ENCODE results near the gene ATP6V1F. TPM values are rescaled to one million over a fixed set of nuclear protein-coding genes. Genes with fewer than 3 reads are reported as not detected.

Gene ATP6V1F
- polyA plus RNA-seq, 1 donor (not counting 4 experiments of a cell fraction or from before 2014, with no cell fraction given) = 263 TPM

GRCh38 chr7:128876586-128876977, 13.9 kb downstream of the ATP6V1F start:
- no peak for DNase-seq (ENCODE audit: low read depth, low spot score)
- H3K27me3 ChIP-seq (ENCODE audit: control insufficient read depth, extremely low read depth, insufficient read depth, low read length) = no peaks in the 10 kb centered on the region
- TF ChIP-seq, protein P1, sequence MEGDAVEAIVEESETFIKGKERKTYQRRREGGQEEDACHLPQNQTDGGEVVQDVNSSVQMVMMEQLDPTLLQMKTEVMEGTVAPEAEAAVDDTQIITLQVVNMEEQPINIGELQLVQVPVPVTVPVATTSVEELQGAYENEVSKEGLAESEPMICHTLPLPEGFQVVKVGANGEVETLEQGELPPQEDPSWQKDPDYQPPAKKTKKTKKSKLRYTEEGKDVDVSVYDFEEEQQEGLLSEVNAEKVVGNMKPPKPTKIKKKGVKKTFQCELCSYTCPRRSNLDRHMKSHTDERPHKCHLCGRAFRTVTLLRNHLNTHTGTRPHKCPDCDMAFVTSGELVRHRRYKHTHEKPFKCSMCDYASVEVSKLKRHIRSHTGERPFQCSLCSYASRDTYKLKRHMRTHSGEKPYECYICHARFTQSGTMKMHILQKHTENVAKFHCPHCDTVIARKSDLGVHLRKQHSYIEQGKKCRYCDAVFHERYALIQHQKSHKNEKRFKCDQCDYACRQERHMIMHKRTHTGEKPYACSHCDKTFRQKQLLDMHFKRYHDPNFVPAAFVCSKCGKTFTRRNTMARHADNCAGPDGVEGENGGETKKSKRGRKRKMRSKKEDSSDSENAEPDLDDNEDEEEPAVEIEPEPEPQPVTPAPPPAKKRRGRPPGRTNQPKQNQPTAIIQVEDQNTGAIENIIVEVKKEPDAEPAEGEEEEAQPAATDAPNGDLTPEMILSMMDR (optimal IDR thresholded peaks at IDR 0.05 in 1 of 3, IDR thresholded peaks at IDR 0.05 in 1 of 3, conservative IDR thresholded peaks at IDR 0.05 in 1 of 3; ENCODE audit: extremely low read depth in 1 of 3, insufficient read depth in 2 of 3, low read length in 3 of 3) = no peak
- TF ChIP-seq EZH2 (IDR thresholded peaks at IDR 0.05; ENCODE audit: low read length) = no peak
- H3K4me1 ChIP-seq (ENCODE audit: control insufficient read depth, extremely low read depth, insufficient read depth, low read length) = peaks cover 19% of the 10 kb centered on the region
- no peaks in the 10 kb centered on the region for H3K9me3 ChIP-seq (ENCODE audit: control insufficient read depth, low read depth, low read length)
- H4K20me1 ChIP-seq (ENCODE audit: control insufficient read depth, extremely low read depth, insufficient read depth, low read length) = no peaks in the 10 kb centered on the region
- no peak overlapping the region for H3K27ac ChIP-seq (ENCODE audit: control insufficient read depth, insufficient read depth, low read length)
- H2AFZ ChIP-seq (ENCODE audit: control insufficient read depth, low read length) = no peak overlapping the region
- no peak overlapping the region for H3K9ac ChIP-seq (ENCODE audit: control insufficient read depth, extremely low read depth, insufficient read depth, low read length)
- H3K36me3 ChIP-seq (ENCODE audit: control insufficient read depth in 2 of 2, extremely low read depth in 1 of 2, insufficient read depth in 2 of 2, low read length in 2 of 2) = no peaks in the 10 kb centered on the region
- H3K4me3 ChIP-seq (ENCODE audit: control insufficient read depth in 2 of 3, extremely low read depth in 1 of 3, insufficient read depth in 2 of 3, low read depth in 1 of 3, low read length in 3 of 3) = no peak overlapping the region
- dilution Hi-C loops (cut with MboI; ENCODE audit: extremely low pct_ligation_motif_present, low sequenced_read_pairs) = no loop called here
- no peak for FAIRE-seq
- no peaks in the 10 kb centered on the region for H3K79me2 ChIP-seq (ENCODE audit: control insufficient read depth, insufficient read depth, low read length)
- H3K9me1 ChIP-seq (ENCODE audit: control insufficient read depth, extremely low read depth, insufficient read depth, low read length) = no peaks in the 10 kb centered on the region
- no peak overlapping the region for H3K4me2 ChIP-seq (ENCODE audit: control insufficient read depth, extremely low read depth, insufficient read depth, low read depth, low read length)

DNA sequence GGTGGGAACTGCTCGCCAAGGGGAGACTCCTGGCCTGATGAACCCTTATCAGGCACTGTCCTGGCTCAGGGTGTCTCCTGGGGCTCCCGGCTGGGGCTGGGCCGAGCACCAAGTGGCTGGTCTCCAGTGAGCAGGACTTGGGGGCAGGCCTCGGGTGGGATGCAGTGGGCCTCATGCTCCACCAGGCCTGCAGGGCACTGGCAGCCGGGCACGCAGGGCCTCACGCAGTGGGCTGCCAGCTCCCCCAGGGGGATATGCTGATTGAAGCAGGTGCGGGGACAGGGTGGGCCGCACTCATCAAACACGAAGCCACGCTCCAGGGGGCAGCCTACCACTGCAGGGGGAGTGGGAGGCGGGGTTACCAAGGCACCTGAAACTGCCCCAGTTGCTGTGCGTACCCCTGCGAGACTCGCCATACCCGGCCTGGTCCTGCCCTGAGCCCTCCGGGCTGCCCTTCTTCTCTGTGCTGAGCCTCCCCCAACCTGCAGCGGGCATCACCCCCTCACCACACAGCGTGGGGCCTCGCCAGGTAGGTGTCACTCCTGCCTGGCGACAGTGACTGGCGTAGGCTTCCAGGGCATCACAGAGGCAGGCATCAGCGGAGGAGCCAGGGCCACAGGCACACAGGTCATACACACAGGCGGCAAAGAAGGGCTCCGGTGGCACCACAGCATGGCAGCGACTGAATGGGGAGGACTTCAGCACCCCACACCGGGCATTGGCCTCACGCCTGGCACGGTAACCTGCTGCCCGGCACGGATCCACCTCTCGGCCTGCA, 14.5 kb downstream of the ATP6V1F start:
- no peaks in the 10 kb centered on the region for H3K79me2 ChIP-seq (ENCODE audit: control insufficient read depth, insufficient read depth, low read length)
- no peak overlapping the region for H2AFZ ChIP-seq (ENCODE audit: control insufficient read depth, low read length)
- no peaks in the 10 kb centered on the region for H3K9me1 ChIP-seq (ENCODE audit: control insufficient read depth, extremely low read depth, insufficient read depth, low read length)
- H3K9me3 ChIP-seq (ENCODE audit: control insufficient read depth, low read depth, low read length) = no peaks in the 10 kb centered on the region
- DNase-seq (ENCODE audit: low read depth, low spot score) (no peak), FAIRE-seq (no peak)
- peaks cover 15% of the 10 kb centered on the region for H3K4me1 ChIP-seq (ENCODE audit: control insufficient read depth, extremely low read depth, insufficient read depth, low read length)
- H3K4me2 ChIP-seq (ENCODE audit: control insufficient read depth, extremely low read depth, insufficient read depth, low read depth, low read length) = no peak overlapping the region
- H3K27ac ChIP-seq (ENCODE audit: control insufficient read depth, insufficient read depth, low read length) = no peak overlapping the region
- H3K9ac ChIP-seq (ENCODE audit: control insufficient read depth, extremely low read depth, insufficient read depth, low read length) = no peak overlapping the region
- no peaks in the 10 kb centered on the region for H3K27me3 ChIP-seq (ENCODE audit: control insufficient read depth, extremely low read depth, insufficient read depth, low read length)
- no peaks in the 10 kb centered on the region for H4K20me1 ChIP-seq (ENCODE audit: control insufficient read depth, extremely low read depth, insufficient read depth, low read length)
- no peaks in the 10 kb centered on the region for H3K36me3 ChIP-seq (ENCODE audit: control insufficient read depth in 2 of 2, extremely low read depth in 1 of 2, insufficient read depth in 2 of 2, low read length in 2 of 2)
- TF ChIP-seq, protein P1 (optimal IDR thresholded peaks at IDR 0.05 in 1 of 3, IDR thresholded peaks at IDR 0.05 in 1 of 3, conservative IDR thresholded peaks at IDR 0.05 in 1 of 3; ENCODE audit: extremely low read depth in 1 of 3, insufficient read depth in 2 of 3, low read length in 3 of 3) = no peak
- TF ChIP-seq EZH2 (IDR thresholded peaks at IDR 0.05; ENCODE audit: low read length) = no peak
- H3K4me3 ChIP-seq (ENCODE audit: control insufficient read depth in 2 of 3, extremely low read depth in 1 of 3, insufficient read depth in 2 of 3, low read depth in 1 of 3, low read length in 3 of 3) = no peak overlapping the region
- dilution Hi-C loops (cut with MboI; ENCODE audit: extremely low pct_ligation_motif_present, low sequenced_read_pairs) = no loop called here
